Measurements from ENCODE around the gene SLC30A1.

SLC30A1 gene

DNA sequence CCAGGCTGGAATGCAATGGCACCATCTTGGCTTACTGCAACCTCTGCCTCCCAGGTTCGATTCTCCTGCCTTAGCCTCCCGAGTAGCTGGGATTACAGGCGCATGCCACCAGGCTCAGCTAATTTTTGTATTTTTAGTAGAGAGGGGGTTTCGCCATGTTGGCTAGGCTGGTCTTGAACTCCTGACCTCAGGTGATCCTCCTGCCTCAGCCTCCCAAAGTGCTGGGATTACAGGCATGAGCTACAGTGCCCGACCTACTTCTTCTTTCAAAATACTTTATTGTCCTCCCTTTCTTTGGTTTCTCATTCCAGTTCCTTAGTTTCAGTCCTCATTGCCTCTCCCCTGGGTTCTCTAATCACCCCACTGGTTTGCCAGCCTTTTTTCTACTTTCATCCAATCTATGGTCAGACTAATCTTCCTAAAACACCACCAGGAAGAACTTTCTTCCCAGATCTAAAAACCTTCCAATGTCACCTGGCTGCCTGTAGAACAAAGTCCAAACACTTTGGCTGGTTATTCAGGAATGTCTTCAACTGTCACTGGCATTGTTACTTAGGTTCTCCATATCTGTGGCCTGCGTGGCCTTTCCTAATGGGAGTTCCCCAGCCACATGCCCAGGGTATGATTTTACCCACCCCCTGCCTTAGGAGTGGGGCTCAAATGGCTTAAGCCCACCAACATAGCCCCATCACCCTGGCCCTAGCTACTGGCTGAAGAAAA lies 29.0 kb upstream of the SLC30A1 start:
- no peak for DNase-seq

DNA sequence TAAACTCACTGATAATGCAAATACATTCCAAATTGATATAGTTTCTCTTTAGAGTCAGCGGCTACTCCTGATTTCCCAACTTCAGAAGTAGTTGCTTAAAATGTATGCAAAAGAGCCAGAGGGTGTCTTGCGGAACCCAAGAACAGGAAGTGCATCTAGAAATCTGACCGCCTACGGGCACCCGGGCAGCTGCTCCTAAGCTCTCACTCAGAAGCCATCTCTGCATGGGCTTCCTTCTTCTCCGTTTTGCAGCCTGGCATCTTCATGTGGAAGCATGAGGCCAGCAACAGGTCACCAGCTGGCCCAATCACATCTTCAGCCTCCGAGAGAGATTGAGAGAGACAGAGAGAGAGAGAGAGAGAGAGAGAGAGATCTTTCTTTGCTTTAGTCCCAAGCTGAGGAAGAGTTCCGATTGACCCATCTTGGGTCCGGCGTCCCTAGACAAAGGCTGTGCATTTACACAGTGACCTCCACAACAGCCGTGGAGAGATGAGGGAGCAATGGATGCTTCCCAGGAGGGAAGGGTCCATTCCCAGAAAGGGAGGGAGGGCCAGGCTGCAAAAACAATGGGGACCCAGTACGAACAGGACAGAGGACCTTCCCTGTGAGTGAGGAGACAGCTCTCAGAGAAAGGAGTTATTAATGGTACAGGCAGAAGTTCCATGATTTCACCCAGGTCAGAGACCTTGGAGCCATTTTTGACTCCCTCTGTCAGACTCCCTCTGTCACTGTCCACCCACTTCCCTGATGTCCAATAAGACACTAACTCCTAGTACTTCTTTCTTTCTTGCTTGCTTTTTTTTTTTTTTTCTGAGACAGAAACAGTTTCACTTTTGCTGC lies 28.2 kb upstream of the SLC30A1 start:
- DNase-seq: no peak

DNA sequence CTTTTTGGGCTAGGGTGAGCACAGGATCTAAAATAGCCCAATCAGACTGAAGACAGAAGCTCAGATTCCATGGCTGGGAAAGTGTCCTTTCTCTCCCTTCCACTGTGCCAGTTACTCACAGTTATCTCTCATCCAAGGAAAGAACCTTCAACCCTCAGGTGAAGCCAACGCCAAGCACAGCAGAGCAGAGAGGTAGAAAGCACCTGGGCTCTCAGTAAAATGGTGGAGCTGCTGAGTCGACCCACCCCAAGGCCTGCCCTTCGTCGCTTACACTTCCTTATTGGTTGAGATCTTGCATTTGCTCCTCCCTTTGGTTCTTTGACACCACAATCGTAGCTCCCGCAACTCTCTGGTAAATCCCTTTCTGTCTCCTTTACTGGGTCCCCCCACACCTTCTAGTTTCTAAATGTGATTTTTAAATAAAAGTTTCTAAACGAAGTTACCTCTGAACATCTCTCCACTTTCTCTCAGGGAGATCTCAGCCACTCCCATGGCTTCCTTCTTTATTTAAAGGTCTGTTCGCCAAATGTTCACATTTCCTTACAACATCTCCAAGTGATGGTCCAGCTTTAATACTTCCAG lies 27.5 kb upstream of the SLC30A1 start:
- no peak for DNase-seq

DNA sequence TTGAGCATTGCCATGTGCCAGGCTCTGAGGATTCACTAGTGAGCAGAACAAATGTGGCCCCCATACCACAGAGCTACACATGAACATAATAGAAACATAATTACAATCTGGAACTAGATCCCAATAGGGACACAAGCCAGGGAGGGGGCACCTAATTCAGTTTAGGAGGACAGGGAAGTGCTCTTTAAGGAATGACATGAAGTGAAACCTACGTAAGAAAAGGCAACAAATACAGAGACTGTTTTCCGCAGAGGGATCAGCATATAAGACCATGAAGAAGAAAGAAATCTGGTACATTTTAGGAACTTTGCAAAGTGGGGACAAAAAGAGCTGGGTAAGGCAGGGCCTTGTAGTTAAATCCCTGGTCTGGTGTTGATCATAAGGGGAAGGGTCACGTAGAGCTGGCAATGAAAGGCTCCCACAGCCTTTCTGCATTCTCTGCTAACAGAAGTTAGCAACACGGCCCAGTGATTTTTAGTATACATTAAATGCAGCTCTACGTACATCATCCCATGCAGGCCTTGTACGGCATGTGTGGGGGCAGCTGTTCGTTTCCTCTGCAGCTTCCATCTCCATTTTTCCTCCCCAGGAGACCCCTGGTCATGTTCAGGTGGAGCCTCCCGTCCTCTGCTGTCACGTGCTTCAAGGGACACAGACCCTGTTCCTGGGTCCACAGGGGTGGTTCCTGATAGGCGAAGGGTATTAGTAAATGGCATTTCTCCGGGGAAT lies 26.8 kb upstream of the SLC30A1 start:
- no peak for DNase-seq

DNA sequence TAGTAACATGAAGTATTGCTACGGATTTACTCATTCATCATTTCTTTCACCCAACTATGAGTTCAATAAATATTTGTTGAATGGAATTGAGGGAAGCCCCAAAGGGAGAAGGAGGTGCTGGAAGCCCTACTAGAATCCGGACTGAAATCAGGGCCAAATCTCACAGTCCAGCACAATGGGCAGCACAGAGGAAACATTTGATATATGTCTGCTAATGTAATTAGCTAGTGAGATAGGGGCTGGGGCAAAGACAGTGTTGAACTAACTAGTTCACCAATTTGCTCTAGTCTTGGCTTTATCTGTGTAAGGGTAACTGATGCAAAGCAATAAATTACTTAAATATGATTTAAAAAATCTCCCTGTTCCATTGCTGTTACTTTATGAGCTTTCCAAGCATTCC lies 26.1 kb upstream of the SLC30A1 start:
- no peak for DNase-seq

DNA sequence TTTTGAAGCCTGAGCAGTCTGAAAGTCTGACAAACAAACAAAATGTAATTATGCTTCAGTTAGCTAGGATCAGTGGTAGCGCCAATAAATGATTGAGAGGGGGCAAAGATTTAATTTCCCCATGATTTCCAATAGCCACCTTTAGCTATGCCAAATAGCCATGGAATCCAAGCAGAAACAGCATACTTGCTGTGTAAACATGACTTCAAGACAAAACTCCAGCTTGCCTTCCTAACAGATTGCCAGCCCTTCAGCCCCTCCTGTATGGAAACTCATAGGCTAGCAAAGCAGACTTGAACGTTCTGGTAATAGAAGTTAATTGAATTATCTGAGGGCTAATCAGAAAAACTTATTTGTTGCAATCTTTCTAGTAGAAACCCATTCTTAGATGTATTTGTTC lies 25.6 kb upstream of the SLC30A1 start:
- DNase-seq: no peak

DNA sequence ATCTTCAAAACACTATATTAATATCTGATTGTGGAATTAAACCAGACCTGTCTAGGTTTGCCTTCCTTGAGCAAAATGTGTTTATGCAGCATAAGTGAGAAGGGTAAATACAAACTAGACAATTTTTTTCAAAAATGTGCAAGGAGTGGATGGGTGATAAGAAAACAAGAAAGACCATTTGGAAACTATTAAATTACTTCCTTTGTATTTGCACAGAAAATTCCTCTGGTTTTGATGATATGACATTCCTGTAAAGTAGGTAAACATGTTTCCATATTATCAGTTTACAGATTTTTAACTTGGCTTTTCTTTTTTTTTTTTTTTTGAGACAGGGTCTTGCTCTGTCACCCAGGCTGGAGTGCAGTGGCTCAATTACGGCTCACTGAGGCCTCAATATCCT lies 24.8 kb upstream of the SLC30A1 start:
- no peak for DNase-seq

DNA sequence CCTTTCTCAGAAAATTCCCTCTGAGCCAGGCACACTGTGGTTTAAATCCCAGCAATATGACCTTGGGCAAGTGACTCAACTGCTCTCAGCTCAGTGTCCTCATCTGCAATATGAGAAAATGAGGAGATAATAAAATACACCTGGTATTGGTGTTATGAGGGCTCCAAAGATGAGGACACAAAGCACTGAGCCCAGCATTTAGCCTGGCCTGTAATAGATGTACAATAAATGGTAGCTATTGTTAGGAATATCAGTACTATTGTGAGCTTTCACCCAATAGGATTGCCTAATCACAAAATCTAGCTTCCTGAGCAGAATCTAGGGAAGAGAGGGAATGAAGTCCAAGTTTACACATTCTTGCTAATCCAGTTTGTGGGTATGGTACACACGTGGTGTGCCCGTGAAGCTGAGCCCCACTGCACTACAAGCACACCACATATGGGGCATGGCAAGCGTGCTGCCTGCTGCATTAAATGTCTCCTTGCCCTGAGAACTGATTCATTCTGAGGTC lies 24.3 kb upstream of the SLC30A1 start:
- no peak for DNase-seq

DNA sequence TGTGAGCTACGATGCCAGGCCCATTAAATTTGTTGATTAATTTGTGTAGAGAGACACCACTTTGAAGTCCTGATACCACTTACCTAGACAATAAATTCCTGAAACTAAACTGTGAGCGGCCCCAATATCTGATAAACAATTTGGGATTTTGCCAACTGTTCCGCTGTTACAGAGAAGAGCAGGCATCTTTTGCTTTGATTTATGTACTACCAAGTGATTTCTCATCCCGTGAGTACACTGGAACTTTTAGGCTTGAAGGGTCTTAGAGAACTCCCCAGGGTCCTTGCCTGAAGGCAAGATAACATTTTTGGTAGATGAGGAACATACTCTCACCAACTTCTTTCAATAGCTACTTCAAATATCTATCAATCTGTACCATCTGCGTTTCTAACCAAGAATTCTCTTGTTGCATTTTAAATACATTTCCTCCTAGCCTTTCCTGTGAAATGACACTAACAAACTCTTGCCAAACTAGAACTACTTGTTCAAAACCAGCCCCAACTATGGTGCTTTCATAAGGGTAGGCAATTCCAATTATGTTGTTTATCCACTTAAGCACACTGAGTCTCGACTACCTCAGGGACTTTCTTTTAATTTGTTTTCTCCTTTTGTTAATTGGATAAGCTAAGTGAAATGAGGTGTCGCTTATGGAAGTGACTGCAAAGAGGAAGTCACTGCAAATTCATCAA lies 23.2 kb upstream of the SLC30A1 start:
- DNase-seq: no peak

DNA sequence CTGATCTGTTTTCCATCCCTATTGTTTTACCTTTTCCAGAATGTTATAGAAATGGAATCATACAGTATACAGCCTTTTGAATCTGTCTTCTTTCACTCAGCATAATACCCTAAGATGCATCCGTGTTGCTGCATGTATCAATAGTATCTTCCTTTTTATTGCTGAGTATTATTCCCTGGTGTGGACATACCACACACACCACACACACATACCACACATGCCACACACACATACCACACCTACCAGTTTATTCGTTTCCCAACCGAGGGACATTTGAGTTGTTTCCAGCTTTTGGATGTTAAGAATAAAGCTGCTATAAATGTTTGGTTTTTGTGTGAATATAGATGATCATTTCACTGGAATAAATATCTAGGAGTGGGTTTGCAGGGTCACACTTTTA lies 22.2 kb upstream of the SLC30A1 start:
- DNase-seq: no peak

DNA sequence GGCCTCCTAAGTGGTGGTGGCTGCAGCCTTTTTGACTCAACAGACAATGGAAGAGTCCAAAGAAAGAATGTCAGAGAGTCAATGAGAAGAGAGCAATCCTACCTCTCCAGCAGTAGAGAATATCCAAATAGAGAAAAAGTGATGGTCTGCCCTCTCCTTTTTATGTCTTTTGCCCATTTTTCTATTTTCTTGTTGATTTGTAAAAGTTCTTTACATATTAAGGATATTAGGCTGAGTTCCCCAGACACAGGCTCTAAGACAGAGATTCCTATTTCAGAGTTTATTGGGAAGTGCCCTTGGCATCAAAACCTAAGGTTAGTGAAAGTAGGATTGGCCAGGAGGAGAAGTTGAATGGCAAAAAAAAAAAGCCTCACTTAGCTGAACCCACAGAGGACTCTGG lies 20.3 kb upstream of the SLC30A1 start:
- no peak for DNase-seq

DNA sequence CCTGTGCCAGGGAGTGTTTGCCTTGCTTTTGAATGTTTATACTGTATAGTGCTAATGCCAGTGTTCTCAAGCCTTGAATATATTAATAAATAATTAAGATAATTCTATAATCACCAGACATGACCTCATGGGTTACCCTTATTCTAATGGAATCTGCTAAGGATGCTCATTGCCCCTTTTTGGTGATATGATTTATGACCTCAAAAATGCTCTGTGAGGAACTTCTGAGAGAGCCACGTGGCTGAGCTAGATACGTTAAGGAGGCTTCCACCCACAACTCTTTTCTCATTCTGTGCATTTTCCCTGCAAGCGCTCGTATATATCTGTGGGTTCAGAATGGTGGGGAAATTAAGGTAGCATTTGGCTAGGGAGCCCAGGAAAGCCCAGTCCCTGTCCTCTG lies 19.6 kb upstream of the SLC30A1 start:
- DNase-seq: no peak

DNA sequence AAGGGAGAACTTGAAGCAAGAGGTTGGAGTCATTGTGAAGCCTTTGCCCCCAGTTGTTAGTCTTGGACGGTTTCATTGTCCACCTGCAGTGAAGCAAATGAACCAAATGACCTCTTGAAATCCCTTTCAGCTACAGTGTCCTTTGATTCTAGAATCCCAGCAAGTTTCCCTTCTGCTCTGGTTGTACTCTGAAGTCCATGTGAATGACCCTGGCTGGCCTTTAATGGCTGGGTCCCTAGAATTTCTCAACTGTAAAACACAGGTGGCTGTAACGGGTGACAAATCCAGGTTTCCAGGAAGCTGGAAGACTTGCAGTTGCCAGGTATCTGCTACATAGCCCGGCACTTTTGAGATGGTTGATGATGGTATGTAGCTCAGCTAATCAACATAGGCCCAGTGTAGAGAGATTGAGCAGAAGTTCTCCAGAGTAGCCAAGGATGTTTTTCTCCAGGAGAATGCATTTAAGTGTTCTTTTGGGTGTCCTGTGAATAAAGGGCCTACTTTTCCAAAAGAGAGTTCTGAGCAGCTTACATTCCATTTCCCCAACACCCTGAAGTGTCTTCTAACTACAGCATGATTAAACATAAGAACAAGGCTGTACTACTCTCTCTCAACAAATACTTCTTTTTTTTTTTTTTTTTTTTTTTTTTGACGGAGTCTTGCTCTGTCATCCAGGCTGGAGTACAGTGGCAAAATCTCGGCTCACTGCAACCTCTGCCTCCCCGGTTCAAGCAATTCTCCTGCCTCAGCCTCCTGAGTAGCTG lies 17.6 kb upstream of the SLC30A1 start:
- no peak for DNase-seq

DNA sequence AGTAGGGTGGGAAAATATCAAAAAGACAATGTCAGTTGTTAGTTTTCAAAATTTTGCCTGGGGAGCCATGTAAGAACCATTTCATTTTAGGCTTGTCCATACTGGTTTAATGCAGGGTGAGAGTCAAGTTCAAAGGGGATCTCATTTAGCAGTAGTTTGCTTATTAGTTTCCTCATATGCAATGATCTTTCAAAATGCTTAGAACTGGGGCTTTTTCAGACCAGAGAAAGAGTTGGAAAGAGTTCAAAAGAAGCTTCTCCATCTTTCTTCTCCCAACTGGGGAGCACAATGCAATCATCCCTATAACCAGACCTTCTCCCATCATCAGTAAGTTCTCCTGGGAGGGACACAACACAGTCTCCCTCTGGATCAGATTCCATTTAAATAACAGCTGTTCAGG lies 16.5 kb upstream of the SLC30A1 start:
- DNase-seq: no peak

DNA sequence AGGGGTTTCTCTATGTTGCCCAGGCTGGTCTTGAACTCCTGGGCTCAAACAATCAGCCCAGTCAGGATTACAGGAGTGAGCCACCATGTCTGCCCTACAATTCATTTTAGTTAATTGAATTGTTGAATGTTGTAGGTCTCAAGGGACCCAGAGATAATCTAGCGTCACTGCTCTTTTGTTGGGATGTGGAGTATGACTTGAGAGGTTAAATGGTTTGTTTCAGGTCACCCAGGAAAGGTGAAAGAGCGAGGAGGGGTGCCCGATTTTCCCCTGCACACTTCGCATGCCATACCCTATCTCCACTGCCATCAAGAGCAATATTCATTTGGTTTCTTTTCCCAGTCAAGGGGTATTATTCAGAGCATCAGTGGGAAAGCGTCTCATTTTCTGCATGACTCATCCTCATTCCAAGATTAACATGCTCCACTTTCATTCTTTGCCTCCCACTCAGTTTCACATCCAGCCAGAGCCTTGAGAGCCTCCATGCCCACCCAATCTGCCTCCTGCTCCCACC lies 13.1 kb upstream of the SLC30A1 start:
- DNase-seq: no peak

DNA sequence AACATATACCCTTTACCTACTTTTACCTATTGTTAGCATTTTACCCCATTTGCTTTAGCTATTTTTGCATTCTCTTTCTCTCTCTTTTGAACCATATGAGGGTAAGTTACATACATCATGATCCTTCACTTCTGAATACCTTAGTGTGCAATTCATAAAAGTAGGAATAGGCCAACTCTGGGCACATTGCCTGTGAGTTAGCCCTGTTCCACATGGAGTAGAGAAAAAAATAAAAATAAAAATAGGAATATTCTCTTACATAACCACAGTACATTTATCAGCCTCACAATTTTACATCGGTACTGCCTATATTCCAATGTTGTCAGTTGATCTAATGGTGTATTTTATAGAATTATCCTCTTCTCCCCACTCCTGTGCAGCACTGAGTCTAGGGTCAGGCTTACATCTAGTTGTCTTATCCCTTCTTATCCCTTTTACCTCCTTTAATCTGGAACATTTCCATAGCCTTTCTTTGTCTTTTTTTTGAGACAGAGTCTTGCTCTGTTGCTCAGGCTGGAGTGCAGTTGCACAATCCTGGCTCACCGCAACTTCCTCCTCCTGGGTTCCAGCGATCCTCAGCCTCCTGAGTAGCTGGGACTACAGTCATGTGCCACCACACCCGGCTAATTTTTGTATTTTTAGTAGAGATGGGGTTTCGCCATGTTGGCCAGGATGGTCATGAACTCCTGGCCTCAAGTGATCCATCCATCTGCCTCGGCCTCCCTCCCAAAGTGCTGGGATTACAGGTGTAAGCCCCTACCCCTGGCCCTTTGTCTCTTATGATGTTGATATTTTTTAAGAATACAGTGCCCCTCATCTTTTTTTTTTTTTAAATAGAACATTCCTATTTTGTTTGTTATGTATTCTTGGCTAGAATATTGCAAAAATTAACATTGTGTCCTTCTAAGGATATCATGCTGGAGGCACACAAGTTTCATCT lies 11.1 kb upstream of the SLC30A1 start:
- no peak for DNase-seq

DNA sequence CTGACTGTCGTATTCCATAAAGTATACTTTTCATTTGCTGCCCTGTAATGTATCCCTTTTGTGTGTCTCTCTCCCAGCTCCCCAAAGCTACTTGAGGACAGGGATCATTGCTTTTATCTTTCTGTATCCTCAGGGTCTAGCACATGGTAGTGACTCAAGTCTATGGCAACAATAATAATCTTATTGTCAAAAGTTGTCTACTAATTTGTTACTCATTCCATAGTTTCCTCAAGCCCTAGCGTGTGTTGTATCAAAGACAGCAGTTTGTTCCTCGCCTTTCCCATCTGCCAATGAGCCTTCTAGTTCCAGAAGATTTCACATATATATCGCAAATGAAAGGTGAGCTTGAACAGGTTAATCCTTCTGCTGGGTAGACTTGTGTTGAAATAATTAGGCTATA lies 9.8 kb upstream of the SLC30A1 start:
- DNase-seq: no peak

DNA sequence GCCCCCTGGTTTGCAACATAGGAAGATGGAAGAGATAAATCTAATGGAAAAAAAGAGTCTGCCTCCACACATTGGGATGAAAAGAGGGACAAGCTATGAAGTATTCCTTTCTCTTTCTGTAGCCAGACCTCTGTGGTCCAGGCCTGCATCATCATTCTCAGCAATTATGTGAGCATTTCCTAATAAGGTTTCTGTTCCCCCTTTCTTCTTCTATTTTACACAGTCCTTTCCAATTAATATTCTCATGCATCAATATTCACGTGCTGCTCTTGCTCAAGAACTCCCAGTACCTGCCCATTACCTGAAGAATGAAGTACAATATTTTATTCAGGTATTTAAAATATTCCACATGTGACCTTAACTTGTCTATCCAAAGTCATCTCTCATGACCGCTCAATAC lies 8.2 kb upstream of the SLC30A1 start:
- no peak for DNase-seq

DNA sequence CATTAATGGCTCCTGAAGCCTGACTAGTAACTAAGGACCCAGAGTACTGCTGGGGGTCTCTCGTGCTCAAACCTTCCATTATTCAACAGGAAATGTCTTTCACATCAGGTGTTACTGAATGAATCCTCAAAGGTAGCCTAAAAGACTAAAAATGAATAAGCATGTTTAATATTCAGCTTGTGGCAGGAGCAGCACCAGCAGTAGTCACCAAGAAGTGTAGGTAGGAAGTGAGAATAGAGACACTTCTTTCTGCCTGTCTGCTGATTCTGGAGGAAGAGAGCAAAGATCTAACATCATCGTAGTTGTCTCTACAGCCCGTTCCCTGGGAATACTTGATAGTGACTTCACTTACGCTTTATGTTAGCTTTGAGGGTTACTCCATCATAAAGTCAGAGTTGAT lies 7.6 kb upstream of the SLC30A1 start:
- DNase-seq: no peak
